Liver (tissue), 3 donors: Measurements from ENCODE around the gene LYZL1.

Experiments used
- CTCF ChIP-seq: fragments of 150-350 bp; IDR thresholded peaks from 2 replicates; pipeline ENCODE4 v1.5.1; 2017; ENCODE audit warnings: improper control_type of control experiment, low read depth, low read length; ENCODE audit not compliant: missing input control
- EGR1 ChIP-seq, 2 donors: IDR thresholded peaks; 2 replicates each; pipeline ENCODE4 v1.6.1; 2016 to 2018; ENCODE audit warnings: antibody characterized with exemption in 2 of 2, low read depth in 2 of 2
- FOXA1 ChIP-seq: IDR thresholded peaks from 2 replicates; pipeline ENCODE4 v1.6.1; 2016; ENCODE audit warnings: antibody characterized with exemption
- GABPA ChIP-seq, 2 donors: IDR thresholded peaks in 1 of 2; conservative IDR thresholded peaks in 1 of 2; 2 replicates each; pipeline ENCODE4 v1.6.1; 2016; ENCODE audit warnings: antibody characterized with exemption in 2 of 2, mild to moderate bottlenecking in 1 of 2, moderate library complexity in 1 of 2
- JUND ChIP-seq, 2 donors: IDR thresholded peaks; 2 replicates each; pipeline ENCODE4 v1.6.1; 2016; ENCODE audit warnings: antibody characterized with exemption in 2 of 2
- NR2F2 ChIP-seq: IDR thresholded peaks from 2 replicates; pipeline ENCODE4 v1.6.1; 2016; ENCODE audit warnings: antibody characterized with exemption
- RAD21 ChIP-seq, 2 donors: IDR thresholded peaks; 2 replicates each; pipeline ENCODE4 v1.6.1; 2016; ENCODE audit warnings: antibody characterized with exemption in 2 of 2, mild to moderate bottlenecking in 2 of 2
- RXRA ChIP-seq, 2 donors: IDR thresholded peaks; 2 replicates each; pipeline ENCODE4 v1.6.1; 2017 to 2018; ENCODE audit warnings: antibody characterized with exemption in 2 of 2, mild to moderate bottlenecking in 1 of 2
- TAF1 ChIP-seq: conservative IDR thresholded peaks from 2 replicates; pipeline ENCODE4 v1.6.1; 2016; ENCODE audit warnings: antibody characterized with exemption, mild to moderate bottlenecking
- YY1 ChIP-seq: IDR thresholded peaks from 2 replicates; pipeline ENCODE4 v1.6.1; 2016; ENCODE audit warnings: antibody characterized with exemption, mild to moderate bottlenecking
- TF ChIP-seq, protein P1 (sequence below): IDR thresholded peaks from 2 replicates; pipeline ENCODE4 v1.6.1; 2016; ENCODE audit warnings: antibody characterized with exemption
- TF ChIP-seq, protein P2 (sequence below): IDR thresholded peaks from 2 replicates; pipeline ENCODE4 v1.6.1; 2016; ENCODE audit warnings: antibody characterized with exemption, mild to moderate bottlenecking
- donor health status: healthy.
- donor health status: healthy.

DNA sequence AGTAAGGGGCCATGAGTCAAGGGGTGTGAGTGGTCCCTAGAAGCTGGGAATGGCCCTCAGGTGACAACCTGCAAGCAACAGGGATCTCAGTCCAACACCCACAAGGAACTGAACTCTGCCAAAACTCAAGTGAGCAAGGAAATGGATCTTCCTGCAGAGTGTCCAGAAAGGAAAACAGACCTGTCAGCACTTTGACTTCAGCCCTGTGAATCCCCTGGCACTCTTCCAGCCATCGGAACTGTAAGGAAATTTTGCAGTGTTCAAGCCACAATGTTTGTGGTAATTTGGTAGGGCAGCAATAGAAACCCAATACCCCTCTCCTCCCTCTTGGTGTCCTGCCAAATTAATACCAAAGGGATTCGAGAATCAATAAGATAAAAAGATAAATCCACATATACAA, 6.9 kb downstream of the LYZL1 start:
- TF ChIP-seq CTCF (no peak), RAD21 (IDR thresholded peaks at IDR 0.05) (no peak), FOXA1 (no peak), YY1 (no peak), NR2F2 (no peak), JUND (IDR thresholded peaks at IDR 0.05) (no peak), GABPA (IDR thresholded peaks at IDR 0.05 in 1 of 2, conservative IDR thresholded peaks at IDR 0.05 in 1 of 2) (no peak), TAF1 (no peak), RXRA (IDR thresholded peaks at IDR 0.05) (no peak), EGR1 (IDR thresholded peaks at IDR 0.05; ENCODE audit: low read depth in 2 of 2) (no peak)
- TF ChIP-seq, protein P1, sequence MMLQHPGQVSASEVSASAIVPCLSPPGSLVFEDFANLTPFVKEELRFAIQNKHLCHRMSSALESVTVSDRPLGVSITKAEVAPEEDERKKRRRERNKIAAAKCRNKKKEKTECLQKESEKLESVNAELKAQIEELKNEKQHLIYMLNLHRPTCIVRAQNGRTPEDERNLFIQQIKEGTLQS, result no peak
- TF ChIP-seq, protein P2, sequence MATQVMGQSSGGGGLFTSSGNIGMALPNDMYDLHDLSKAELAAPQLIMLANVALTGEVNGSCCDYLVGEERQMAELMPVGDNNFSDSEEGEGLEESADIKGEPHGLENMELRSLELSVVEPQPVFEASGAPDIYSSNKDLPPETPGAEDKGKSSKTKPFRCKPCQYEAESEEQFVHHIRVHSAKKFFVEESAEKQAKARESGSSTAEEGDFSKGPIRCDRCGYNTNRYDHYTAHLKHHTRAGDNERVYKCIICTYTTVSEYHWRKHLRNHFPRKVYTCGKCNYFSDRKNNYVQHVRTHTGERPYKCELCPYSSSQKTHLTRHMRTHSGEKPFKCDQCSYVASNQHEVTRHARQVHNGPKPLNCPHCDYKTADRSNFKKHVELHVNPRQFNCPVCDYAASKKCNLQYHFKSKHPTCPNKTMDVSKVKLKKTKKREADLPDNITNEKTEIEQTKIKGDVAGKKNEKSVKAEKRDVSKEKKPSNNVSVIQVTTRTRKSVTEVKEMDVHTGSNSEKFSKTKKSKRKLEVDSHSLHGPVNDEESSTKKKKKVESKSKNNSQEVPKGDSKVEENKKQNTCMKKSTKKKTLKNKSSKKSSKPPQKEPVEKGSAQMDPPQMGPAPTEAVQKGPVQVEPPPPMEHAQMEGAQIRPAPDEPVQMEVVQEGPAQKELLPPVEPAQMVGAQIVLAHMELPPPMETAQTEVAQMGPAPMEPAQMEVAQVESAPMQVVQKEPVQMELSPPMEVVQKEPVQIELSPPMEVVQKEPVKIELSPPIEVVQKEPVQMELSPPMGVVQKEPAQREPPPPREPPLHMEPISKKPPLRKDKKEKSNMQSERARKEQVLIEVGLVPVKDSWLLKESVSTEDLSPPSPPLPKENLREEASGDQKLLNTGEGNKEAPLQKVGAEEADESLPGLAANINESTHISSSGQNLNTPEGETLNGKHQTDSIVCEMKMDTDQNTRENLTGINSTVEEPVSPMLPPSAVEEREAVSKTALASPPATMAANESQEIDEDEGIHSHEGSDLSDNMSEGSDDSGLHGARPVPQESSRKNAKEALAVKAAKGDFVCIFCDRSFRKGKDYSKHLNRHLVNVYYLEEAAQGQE, result no peak
